Measurements from ENCODE around the gene KCNQ5. TPM values are rescaled to one million over a fixed set of nuclear protein-coding genes. Genes with fewer than 3 reads are reported as not detected.
A peak's percentile ranks its signal among the peaks of the same experiment; 100 is the strongest.

KCNQ5 gene
- total and polyA plus RNA-seq, 10 of the 15 experiments (the other 5 are each of a cell fraction or from before 2014, with no cell fraction given): 0.60 to 16.2 (median 3.2) TPM

- RAD21 ChIA-PET (ENCODE audit: unreplicated experiment): interaction anchor here (0.7 to 1.0 kb wide), 2 partner anchors 202 to 274 kb away, joined by 3 read pairs; no protein-coding TSS in a partner anchor
- ATAC-seq: peak; percentile 59
Measured at GRCh38 chr6:72890233-72890632, 268.4 kb downstream of the KCNQ5 start.

GRCh38 chr6:72890671-72891070 is 268.8 kb downstream of the KCNQ5 start:
- no peaks in the 10 kb centered on the region for H3K27me3 ChIP-seq (replicated peaks in 1 of 2; ENCODE audit: control insufficient read depth in 2 of 2, insufficient read depth in 2 of 2, low read length in 1 of 2)
- RAD21 ChIA-PET (ENCODE audit: unreplicated experiment): interaction anchor here (0.7 to 1.0 kb wide), 2 partner anchors 202 to 274 kb away, joined by 3 read pairs; no protein-coding TSS in a partner anchor
- no TSS peak for BruUV-seq (replicated peaks)
- CTCF ChIA-PET: interaction anchor here (0.8 to 2.0 kb wide), 2 partner anchors 13 to 31 kb away, joined by 3 to 8 read pairs; no protein-coding TSS in a partner anchor
- SMC1A ChIA-PET (ENCODE audit: uncharacterized antibody, unreplicated experiment): interaction anchor here (0.7 to 1.2 kb wide), 4 partner anchors 17 to 279 kb away, joined by 3 to 4 read pairs (median 4); no protein-coding TSS in a partner anchor
- H3K4me2 ChIP-seq (ENCODE audit: control insufficient read depth, insufficient read depth): no peak overlapping the region
- H3K4me1 ChIP-seq (ENCODE audit: control insufficient read depth, insufficient read depth, low read length): no peaks in the 10 kb centered on the region
- FAIRE-seq (no peak), ATAC-seq (no peak), DNase-seq (ENCODE audit: low read depth, low spot score) (no peak)
- POLR2A ChIA-PET: no interaction called here
- H3K27ac ChIP-seq (ENCODE audit: control insufficient read depth, insufficient read depth): no peak overlapping the region
- in situ Hi-C loops (cut with MboI) (no loop called here), intact Hi-C loops (cut with micrococcal nuclease; ENCODE audit: unreplicated experiment) (no loop called here)
- no peak overlapping the region for H3K4me3 ChIP-seq
- no peak overlapping the region for H2AFZ ChIP-seq (ENCODE audit: control insufficient read depth, low read depth, low read length)
- no peaks in the 10 kb centered on the region for H4K20me1 ChIP-seq (ENCODE audit: control insufficient read depth, insufficient read depth)
- peaks cover 2% of the 10 kb centered on the region; the same call in 2 of the 3 replicates for H3K9me3 ChIP-seq (replicated peaks; ENCODE audit: control insufficient read depth, insufficient read depth, low read length)
- H3K9ac ChIP-seq (ENCODE audit: control insufficient read depth, insufficient read depth, low read length): no peak overlapping the region
- H3K36me3 ChIP-seq (ENCODE audit: control insufficient read depth in 2 of 2, insufficient read depth in 2 of 2, low read length in 1 of 2): no peaks in the 10 kb centered on the region
- no peaks in the 10 kb centered on the region for H3K79me2 ChIP-seq (ENCODE audit: control insufficient read depth, insufficient read depth, low read length)
- TF ChIP-seq BHLHE40 (IDR thresholded peaks at IDR 0.05; ENCODE audit: borderline replicate concordance in 1 of 2, low read depth in 2 of 2, low read length in 1 of 2) (no peak), MLLT1 (IDR thresholded peaks at IDR 0.05) (no peak), PAX8 (IDR thresholded peaks at IDR 0.05) (no peak), RB1 (IDR thresholded peaks at IDR 0.05; ENCODE audit: borderline replicate concordance) (no peak), MYB (IDR thresholded peaks at IDR 0.05; ENCODE audit: borderline replicate concordance, low read depth, low read length) (no peak), TBL1XR1 (IDR thresholded peaks at IDR 0.05; ENCODE audit: low read depth, low read length) (no peak), E4F1 (IDR thresholded peaks at IDR 0.05; ENCODE audit: borderline replicate concordance, partially characterized antibody) (no peak), SIX5 (IDR thresholded peaks at IDR 0.05; ENCODE audit: low read depth, low read length, severe bottlenecking) (no peak), ESRRA (IDR thresholded peaks at IDR 0.05; ENCODE audit: low read length) (no peak), E2F4 (IDR thresholded peaks at IDR 0.05; ENCODE audit: low read depth, low read length) (no peak), SREBF2 (IDR thresholded peaks at IDR 0.05; ENCODE audit: low read length) (no peak)

More at GRCh38 chr6:72890233-72890632, 268.4 kb downstream of the KCNQ5 start:
- 21% methylated on average over 1 of the region's 1 CpG for WGBS (ENCODE audit: insufficient coverage, insufficient replicate concordance, low lambda C conversion rate, missing lambda C conversion rate)
- SMC1A ChIA-PET (ENCODE audit: uncharacterized antibody, unreplicated experiment): interaction anchor here (0.7 to 1.2 kb wide), 4 partner anchors 18 to 278 kb away, joined by 3 to 4 read pairs (median 4); no protein-coding TSS in a partner anchor
- Histone ChIP-seq H4K20me1 (ENCODE audit: control insufficient read depth, insufficient read depth) (no peaks in the 10 kb centered on the region), H3K9me3 (replicated peaks; ENCODE audit: control insufficient read depth, insufficient read depth, low read length) (peaks cover 4% of the 10 kb centered on the region), H2AFZ (ENCODE audit: control insufficient read depth, low read depth, low read length) (no peak overlapping the region), H3K79me2 (ENCODE audit: control insufficient read depth, insufficient read depth, low read length) (no peaks in the 10 kb centered on the region), H3K4me1 (ENCODE audit: control insufficient read depth, insufficient read depth, low read length) (no peaks in the 10 kb centered on the region), H3K9ac (ENCODE audit: control insufficient read depth, insufficient read depth, low read length) (no peak overlapping the region), H3K27ac (ENCODE audit: control insufficient read depth, insufficient read depth) (no peak overlapping the region), H3K27me3 (replicated peaks in 1 of 2; ENCODE audit: control insufficient read depth in 2 of 2, insufficient read depth in 2 of 2, low read length in 1 of 2) (no peaks in the 10 kb centered on the region), H3K4me3 (no peak overlapping the region), H3K4me2 (ENCODE audit: control insufficient read depth, insufficient read depth) (no peak overlapping the region), H3K36me3 (ENCODE audit: control insufficient read depth in 2 of 2, insufficient read depth in 2 of 2, low read length in 1 of 2) (no peaks in the 10 kb centered on the region)
- no TSS peak for BruUV-seq (replicated peaks)
- no peak for DNase-seq (ENCODE audit: low read depth, low spot score)
- CTCF ChIA-PET: interaction anchor here (0.8 to 2.0 kb wide), 2 partner anchors 13 to 31 kb away, joined by 3 to 8 read pairs; no protein-coding TSS in a partner anchor
- intact Hi-C loops (cut with micrococcal nuclease; ENCODE audit: unreplicated experiment) (no loop called here), in situ Hi-C loops (cut with MboI) (no loop called here)
- POLR2A ChIA-PET: interaction anchor here (0.6 kb wide), 1 partner anchor 169 kb away, joined by 3 read pairs; no protein-coding TSS in a partner anchor
- no peak for TF ChIP-seq LARP7 (IDR thresholded peaks at IDR 0.05)
- no peak for FAIRE-seq

Measured in GM12878 (cell line).